KOPT-K1 (cell line): ENCODE data around the gene PLEKHA6.
A peak's percentile ranks its signal among the peaks of the same experiment; 100 is the strongest.

Source experiments
- H3K27ac ChIP-seq: fragments of 200-600 bp; sonication (generic); 2 replicates; pipeline ENCODE4 v1.5.1; 2016; ENCODE audit warnings: antibody characterized with exemption, mild to moderate bottlenecking, low read depth, low read length; ENCODE audit not compliant: poor library complexity, severe bottlenecking
- H3K36me3 ChIP-seq: fragments of 200-600 bp; sonication (generic); 2 replicates; pipeline ENCODE4 v1.5.1; 2017; ENCODE audit warnings: antibody characterized with exemption, mild to moderate bottlenecking, low read length, moderate library complexity; ENCODE audit not compliant: insufficient read depth
- H3K9me3 ChIP-seq: fragments of 200-600 bp; sonication (generic); 2 replicates; pipeline ENCODE4 v1.5.1; 2017; ENCODE audit warnings: antibody characterized with exemption, low read length, mild to moderate bottlenecking; ENCODE audit not compliant: insufficient read depth, poor library complexity, severe bottlenecking

PLEKHA6 gene

DNA sequence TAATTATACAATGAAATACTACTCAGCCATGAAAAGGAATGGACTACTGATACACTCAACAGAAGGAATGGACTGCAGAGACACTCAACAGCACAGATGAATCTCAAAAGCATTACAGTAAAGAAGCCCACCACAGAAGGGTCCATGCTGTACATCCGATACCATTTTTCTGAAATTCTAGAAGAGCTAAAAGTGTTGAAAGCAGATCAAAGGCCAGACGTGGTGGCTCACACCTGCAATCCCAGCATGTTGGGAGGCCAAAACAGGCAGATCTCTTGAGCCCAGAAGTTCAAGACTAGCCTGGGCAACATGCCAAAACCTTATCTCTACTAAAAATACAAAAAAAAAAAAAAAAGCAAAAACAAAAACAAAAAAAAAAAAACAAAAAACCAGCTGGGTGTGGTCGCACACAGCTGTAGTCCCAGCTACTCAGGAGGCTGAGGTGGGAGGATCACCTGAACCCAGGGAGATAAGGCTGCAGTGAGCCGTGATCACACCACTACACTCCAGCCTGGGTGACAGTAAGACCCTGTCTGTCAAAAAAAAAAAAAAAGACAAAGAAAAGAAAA, 36.4 kb upstream of the PLEKHA6 start:
- Histone ChIP-seq H3K27ac (no peak overlapping the region), H3K9me3 (no peaks in the 10 kb centered on the region), H3K36me3 (peaks cover 51% of the 10 kb centered on the region)

DNA sequence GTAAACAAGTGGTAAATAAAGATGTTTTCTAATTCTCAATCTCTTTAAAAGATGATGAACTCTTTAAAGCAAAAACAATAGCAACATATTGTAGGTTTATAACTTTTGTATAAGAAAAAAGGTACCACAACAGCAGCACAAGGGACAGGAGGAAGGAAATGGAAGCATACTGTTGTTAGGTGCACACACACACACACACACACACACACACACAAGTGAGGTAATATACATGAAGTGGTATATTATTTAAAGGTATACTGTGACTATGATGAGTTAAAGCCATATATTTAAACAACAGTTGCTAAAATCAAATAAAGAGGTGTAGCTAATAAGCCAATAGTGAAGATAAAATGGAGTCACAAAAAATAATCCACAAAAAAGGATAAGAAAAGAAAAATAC, 31.9 kb upstream of the PLEKHA6 start:
- H3K9me3 ChIP-seq, result no peaks in the 10 kb centered on the region
- no peak overlapping the region for H3K27ac ChIP-seq
- 0 out of 2 replicates have a peak, but pooled peaks cover 8% of the 10 kb centered on the region for H3K36me3 ChIP-seq

DNA sequence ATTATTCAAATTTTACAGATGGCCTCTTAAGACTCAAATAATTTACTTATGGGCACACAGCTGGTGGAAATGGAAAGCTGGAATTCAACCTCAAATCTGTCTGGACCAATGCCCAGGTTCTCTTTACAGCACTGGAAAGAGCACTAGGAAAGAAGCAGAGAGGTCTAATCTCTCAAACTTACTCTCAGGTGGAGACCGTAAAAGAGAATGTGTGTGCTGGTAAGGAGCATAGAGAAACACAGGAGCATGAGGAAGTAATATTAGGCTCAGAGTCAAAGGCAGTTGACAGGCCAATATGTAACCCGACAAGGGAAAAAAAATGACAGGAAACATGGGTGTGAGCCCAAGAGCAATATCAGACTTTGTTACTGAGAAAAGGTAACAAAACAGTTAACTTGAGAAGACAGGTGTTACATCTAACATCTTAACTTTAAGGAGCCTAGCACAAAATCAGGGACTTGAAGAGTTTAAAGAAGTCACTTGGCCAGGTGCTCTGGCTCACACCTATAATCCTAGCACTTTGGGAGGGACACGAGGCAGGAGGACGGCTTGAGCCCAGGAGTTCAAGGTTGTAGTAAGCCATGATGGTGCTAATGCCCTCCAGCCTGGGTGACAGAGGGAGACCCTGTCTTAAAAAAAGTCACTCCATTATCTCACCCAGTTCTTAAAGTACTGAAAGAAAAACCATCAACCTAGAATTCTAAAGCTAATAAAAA, 31.2 kb upstream of the PLEKHA6 start:
- Histone ChIP-seq H3K27ac (no peak overlapping the region), H3K36me3 (0 out of 2 replicates have a peak, but pooled peaks cover 2% of the 10 kb centered on the region), H3K9me3 (no peaks in the 10 kb centered on the region)

DNA sequence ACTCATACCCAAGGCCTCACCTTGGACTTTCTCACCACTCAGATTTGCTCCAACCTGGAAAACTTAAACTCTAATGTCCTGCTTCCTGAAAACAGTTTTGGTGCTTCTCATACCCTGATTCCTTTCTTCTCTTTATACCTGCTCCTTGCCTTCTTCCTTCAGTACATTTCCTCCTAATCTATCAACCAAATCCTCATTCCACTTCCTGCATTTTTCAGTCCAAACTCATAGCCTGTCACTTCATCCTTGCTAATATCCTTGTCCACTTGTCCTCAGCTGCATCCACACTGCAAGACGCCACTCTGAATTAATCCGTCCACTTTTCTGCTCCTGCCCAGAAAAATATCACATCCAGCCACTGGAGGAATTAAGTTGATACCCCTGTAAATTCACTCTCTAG, 26.0 kb upstream of the PLEKHA6 start:
- H3K36me3 ChIP-seq, result no peaks in the 10 kb centered on the region
- H3K9me3 ChIP-seq, result no peaks in the 10 kb centered on the region
- H3K27ac ChIP-seq, result no peak overlapping the region

DNA sequence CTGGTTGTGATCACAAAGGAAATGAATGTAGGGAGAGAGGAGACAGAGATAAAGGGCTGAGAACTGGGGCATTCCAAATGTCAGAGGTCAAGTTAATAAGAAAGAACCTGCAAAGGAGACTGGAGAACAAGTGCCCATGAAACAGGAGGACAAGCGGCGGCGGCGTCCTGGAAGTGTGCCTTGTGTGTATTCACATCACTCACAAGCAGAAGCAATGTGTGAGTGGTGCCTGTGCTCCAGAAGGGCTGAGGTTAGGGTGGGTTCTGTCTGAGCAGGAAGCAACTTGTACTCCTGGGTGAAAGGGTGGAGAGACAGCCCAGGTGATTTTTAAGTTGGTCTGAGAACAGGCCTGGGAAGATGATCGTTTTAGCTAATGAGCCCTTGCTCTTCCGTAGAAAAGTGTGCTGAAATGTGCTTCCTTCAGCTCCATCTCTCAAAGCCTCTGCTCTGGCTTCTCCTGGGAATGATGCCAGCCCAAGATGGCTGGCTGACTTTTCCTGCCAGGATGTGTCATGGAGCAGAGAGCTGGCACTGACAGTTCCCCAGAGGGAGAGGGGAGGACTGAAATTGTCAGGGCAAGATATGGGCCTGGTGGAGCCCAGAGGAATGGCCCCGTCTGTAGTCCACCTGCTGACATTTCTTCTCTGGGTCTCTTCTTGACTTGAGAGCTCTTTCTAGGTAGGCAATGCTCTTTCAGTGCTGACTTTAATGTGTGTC, 25.1 kb upstream of the PLEKHA6 start:
- no peaks in the 10 kb centered on the region for H3K36me3 ChIP-seq
- H3K9me3 ChIP-seq, result no peaks in the 10 kb centered on the region
- no peak overlapping the region for H3K27ac ChIP-seq

DNA sequence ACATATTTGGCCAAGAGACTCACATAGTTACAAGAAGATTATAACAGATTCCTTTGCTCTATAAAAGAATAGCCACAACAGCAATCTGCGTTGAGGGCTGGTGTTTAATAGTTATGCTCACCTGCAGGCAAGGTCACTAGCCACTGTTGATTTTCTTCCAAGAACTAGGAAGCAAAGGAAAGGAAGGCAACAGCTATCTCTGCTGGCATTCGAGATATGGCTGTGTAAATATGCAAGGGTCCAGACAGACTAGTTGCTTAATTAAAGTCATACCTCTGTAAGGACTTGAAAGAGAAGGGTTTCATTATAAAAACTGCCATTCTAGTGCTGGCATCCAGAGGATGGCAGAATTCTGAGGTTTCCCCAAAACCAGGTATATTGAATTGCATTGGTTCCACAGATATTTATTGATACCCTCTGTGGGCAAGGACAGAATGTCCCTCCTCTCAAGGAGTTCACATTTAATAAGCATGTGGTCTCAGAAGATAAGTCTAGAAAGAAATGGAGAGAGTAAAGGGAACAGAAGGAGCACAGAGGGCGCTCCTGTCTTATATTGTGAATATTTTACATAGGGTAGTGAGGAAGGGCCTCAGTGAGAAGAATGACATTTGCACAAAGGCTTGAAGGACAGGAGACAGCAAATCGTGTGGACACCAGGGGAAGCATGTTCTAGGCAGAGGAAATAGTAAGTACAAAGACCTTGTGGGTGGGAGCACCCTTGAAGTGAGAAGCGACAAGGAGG, 23.6 kb upstream of the PLEKHA6 start:
- no peaks in the 10 kb centered on the region for H3K36me3 ChIP-seq
- no peak overlapping the region for H3K27ac ChIP-seq
- H3K9me3 ChIP-seq, result no peaks in the 10 kb centered on the region

DNA sequence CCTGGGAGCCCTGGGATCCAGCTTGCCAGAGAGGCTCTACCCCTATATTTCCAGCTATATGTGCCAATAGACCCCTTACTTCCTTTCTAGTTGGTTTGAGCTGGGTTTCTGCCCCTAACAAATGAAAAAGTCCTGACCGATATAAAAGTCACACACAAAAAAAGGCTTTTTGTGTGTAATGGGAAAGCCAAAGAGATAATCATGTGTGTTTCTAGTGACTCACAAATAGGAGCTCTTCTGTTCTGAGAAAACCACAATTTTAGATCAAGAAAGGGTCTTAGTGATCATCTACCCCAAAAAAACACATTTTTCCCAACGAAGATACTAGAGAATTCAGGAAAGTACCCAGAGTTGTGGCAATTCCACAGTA, 23.0 kb upstream of the PLEKHA6 start:
- Histone ChIP-seq H3K9me3 (no peaks in the 10 kb centered on the region), H3K36me3 (no peaks in the 10 kb centered on the region), H3K27ac (peak overlapping the region; percentile 54)

DNA sequence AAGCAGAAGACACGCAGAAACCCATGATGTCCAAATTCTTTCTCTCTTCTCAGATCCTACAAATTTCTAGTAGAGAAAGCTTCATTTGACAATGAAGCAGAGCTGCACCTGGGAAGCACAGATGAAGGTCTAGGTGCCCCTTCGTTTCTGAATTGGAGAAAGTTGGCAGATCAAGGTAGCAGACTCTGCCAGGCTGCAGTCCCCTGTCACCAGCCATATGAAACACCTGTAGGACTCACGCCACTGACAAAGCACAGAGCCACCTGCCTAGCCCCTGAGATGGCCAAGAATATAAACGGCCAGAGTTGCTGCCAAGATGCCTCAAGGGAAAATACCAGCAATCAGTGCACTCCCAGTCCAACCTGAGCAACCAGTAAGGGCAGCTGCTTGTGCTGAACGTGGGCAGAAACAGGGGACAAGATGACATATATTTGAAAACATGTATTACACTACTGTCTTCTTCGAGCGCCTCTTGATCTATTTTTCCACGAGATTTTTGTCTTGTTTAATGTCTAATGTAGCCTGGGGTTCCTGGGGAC, 20.6 kb upstream of the PLEKHA6 start:
- Histone ChIP-seq H3K9me3 (no peaks in the 10 kb centered on the region), H3K36me3 (no peaks in the 10 kb centered on the region), H3K27ac (no peak overlapping the region)

DNA sequence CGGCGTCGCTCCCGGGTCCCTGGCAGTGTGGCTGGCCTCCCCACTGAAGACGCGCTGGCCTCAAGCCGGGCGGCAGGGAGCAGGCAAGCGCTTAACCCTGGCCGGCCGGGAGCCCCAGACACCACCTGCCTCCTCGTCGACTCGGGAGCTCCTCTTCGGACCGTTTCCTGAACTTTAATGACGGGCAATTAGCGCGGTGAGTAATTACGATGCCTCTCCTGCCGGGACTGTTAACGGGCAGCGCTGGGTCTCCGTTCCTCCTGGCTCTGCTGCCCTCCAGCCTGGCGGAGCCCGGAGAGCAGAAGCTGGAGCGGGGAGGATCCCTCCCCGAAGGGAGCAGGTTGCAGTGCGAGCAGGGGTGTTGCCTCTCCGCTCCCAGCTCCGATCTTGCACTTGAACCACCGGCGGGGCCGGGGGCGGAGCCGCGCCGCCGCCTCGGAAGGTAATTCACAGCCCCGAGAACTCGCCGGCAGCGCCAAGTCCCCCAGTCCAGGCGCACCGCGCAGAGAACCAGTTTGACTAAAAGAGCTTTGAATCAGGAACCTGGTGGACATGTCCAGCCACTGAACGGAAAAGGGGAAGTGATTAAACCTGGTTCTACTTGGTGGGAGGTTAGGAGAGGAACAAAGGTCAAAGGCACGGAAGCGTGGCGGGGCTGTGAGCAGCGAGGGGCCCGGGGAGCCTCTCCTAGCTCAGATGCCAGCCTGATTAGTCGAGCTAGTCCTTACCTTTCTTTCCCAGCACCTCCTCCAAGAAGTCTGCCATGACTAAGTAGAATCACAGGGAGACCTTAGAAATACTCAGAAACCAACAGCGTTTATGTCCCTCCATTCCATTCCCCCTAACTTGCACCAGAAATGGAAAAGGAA, 18.3 kb upstream of the PLEKHA6 start:
- Histone ChIP-seq H3K9me3 (no peaks in the 10 kb centered on the region), H3K27ac (no peak overlapping the region), H3K36me3 (no peaks in the 10 kb centered on the region)

DNA sequence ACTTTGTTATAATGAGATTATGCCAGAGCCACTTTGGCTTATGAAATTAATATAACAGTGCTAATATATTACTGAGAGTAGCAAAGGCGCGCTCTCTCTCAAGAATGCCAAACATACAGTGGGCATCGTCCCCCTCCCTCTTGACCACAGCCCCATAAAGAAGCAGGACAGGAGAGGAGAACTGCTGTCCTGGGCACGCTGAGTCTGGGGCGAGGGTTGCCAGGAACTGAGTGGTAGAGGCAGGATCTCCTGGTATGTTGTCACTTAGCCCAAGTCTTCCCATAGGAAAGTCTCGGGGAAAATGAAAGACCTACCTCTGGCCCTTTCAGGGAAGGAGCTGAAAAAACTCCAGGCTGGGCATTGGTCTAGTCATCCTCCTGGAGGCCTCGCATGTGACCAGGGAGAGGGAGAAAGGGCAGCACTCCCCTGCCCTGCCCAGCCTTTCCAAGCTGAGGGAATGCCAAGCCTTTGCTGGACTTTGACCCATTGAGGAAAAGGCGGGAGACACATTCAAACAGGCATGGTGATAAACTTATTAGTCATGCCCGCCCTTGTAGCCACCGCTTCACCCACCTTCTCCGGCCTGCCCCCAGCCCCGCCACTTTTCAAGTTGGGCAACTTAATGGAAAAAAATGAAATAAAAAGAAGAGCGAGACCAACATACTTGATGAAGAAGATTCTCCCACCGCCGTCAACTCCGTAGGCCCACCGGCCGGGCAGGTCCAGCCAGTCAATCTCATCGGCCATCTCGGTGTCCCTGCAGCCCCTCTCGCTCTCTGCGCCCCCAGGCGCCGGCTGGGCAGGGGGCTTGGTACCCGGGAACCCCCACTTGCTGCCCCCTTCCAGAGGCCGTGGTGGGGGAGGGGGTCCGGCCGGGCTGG, 17.4 kb upstream of the PLEKHA6 start:
- Histone ChIP-seq H3K27ac (no peak overlapping the region), H3K36me3 (no peaks in the 10 kb centered on the region)

DNA sequence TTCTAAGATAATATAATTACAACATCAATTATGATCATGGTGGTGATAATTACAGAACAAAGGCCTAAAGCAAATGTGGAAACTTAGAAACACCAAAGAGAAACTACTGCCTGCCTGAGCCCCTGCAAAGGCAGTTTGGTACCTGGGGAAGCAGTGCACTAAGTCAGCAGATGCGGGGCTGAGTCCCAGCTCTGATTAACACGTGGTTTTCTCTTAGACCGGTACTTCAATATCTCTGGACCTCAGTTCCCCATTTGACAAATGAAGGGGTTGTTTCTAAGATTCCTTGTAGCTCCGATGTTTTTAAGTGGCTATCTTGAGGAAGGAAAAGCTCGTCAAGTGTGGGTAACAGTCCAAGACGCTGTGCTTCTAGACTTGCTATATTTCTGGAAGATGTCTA, 16.7 kb upstream of the PLEKHA6 start:
- no peak overlapping the region for H3K27ac ChIP-seq
- H3K36me3 ChIP-seq, result no peaks in the 10 kb centered on the region
- no peaks in the 10 kb centered on the region for H3K9me3 ChIP-seq

More for the DNA sequence above, 17.4 kb upstream of the PLEKHA6 start:
- H3K9me3 ChIP-seq, result no peaks in the 10 kb centered on the region

DNA sequence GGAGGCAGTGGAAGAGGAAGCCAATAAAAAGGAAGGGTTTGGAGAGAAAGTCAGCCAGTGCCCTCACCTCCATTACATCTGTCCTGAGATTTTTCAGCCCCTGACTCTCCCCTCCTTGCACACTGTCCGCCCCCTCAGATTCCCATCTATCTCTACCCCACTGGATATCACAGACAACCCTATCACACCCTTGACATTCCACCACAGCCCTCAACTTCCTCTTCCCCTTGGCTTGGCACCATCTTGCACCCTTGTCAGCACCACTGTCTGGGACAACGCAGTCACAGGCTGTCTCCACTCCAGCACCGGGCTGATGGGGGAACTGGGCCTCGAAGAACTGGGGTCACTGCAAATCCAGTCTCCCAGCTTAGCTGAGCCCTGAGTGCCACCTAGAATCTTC, 14.2 kb upstream of the PLEKHA6 start:
- Histone ChIP-seq H3K36me3 (no peaks in the 10 kb centered on the region), H3K27ac (no peak overlapping the region)

DNA sequence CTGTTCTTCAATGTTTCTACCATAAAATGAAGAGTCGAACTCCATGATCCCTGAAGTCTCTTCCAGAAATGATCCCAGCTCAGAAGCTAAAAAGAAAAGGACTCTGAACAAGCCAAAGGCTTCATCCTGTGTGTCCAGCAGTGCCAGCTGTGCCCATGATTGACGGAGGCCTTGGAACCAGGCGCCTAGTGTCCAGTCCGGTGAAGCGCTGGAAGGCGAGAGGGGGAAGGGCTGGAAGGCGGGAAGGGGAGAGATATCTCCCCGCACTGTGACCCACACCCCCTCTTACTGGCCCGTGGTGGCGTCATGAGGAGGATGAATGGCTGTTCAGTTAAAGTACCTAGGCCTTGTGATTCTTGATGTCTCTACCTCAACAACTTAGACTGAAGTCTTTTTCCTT, 10.4 kb upstream of the PLEKHA6 start:
- Histone ChIP-seq H3K27ac (no peak overlapping the region), H3K36me3 (no peaks in the 10 kb centered on the region), H3K9me3 (no peaks in the 10 kb centered on the region)

More for the DNA sequence above, 14.2 kb upstream of the PLEKHA6 start:
- no peaks in the 10 kb centered on the region for H3K9me3 ChIP-seq
